Parathyroid adenoma (tissue), 2 donors: ENCODE results near the gene BTK.
"Not testable (repeated sequence)": the region's sequence is repeated elsewhere in the genome, so short reads cannot be mapped to it uniquely, and the experiment has no call there.

ENCODE experiments used
- H2AFZ ChIP-seq: fragments of 300-600 bp; sonication (generic); one replicate; pipeline ENCODE4 v1.7.0; 2017; ENCODE audit warnings: antibody characterized with exemption, mild to moderate bottlenecking
- H3K27ac ChIP-seq: fragments of 300-600 bp; sonication (generic); one replicate; pipeline ENCODE4 v1.7.0; 2017
- H3K27me3 ChIP-seq: fragments of 300-600 bp; sonication (generic); one replicate; pipeline ENCODE4 v1.7.0; 2017; ENCODE audit warnings: low read length; ENCODE audit not compliant: control insufficient read depth, insufficient read depth
- H3K36me3 ChIP-seq: fragments of 300-600 bp; sonication (generic); one replicate; pipeline ENCODE4 v1.7.0; 2017; ENCODE audit warnings: low read length; ENCODE audit not compliant: control insufficient read depth, insufficient read depth
- H3K4me1 ChIP-seq: fragments of 300-600 bp; sonication (generic); one replicate; pipeline ENCODE4 v1.7.0; 2017; ENCODE audit warnings: control low read depth
- H3K4me2 ChIP-seq: fragments of 300-600 bp; sonication (generic); one replicate; pipeline ENCODE4 v1.7.0; 2017; ENCODE audit warnings: low read length
- H3K4me3 ChIP-seq: fragments of 300-600 bp; sonication (generic); one replicate; pipeline ENCODE4 v1.7.0; 2017; ENCODE audit warnings: low read depth, low read length
- H3K79me2 ChIP-seq: fragments of 300-600 bp; sonication (generic); one replicate; pipeline ENCODE4 v1.7.0; 2017; ENCODE audit warnings: control low read depth
- H3K9ac ChIP-seq: fragments of 300-600 bp; sonication (generic); one replicate; pipeline ENCODE4 v1.7.0; 2017; ENCODE audit warnings: mild to moderate bottlenecking
- H3K9me3 ChIP-seq: fragments of 300-600 bp; sonication (generic); one replicate; pipeline ENCODE4 v1.7.0; 2017; ENCODE audit warnings: low read length; ENCODE audit not compliant: control insufficient read depth
- TF ChIP-seq, protein P1 (sequence below): fragments of 300-600 bp; sonication (generic); IDR thresholded peaks from one replicate; pipeline ENCODE4 v1.7.0; 2017; ENCODE audit warnings: antibody characterized with exemption, mild to moderate bottlenecking
- donor health status: primary hyperparathyroidism.

The BTK gene

GRCh38 chrX:101337776-101338271, 48.2 kb downstream of the BTK start:
- H3K4me3 ChIP-seq = no peak overlapping the region
- no peaks in the 10 kb centered on the region for H3K36me3 ChIP-seq
- H3K27ac ChIP-seq = no peak overlapping the region
- no peaks in the 10 kb centered on the region for H3K9me3 ChIP-seq
- TF ChIP-seq, protein P1, sequence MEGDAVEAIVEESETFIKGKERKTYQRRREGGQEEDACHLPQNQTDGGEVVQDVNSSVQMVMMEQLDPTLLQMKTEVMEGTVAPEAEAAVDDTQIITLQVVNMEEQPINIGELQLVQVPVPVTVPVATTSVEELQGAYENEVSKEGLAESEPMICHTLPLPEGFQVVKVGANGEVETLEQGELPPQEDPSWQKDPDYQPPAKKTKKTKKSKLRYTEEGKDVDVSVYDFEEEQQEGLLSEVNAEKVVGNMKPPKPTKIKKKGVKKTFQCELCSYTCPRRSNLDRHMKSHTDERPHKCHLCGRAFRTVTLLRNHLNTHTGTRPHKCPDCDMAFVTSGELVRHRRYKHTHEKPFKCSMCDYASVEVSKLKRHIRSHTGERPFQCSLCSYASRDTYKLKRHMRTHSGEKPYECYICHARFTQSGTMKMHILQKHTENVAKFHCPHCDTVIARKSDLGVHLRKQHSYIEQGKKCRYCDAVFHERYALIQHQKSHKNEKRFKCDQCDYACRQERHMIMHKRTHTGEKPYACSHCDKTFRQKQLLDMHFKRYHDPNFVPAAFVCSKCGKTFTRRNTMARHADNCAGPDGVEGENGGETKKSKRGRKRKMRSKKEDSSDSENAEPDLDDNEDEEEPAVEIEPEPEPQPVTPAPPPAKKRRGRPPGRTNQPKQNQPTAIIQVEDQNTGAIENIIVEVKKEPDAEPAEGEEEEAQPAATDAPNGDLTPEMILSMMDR = no peak
- H2AFZ ChIP-seq = no peak overlapping the region
- no peak overlapping the region for H3K9ac ChIP-seq
- no peaks in the 10 kb centered on the region for H3K27me3 ChIP-seq
- no peaks in the 10 kb centered on the region for H3K79me2 ChIP-seq
- H3K4me2 ChIP-seq = no peak overlapping the region
- H3K4me1 ChIP-seq = no peaks in the 10 kb centered on the region

- not testable (repeated sequence) for H3K27ac ChIP-seq, H3K9me3 ChIP-seq, H3K9ac ChIP-seq, H3K4me3 ChIP-seq, H2AFZ ChIP-seq, H3K4me2 ChIP-seq, H3K27me3 ChIP-seq, H3K36me3 ChIP-seq, H3K79me2 ChIP-seq, H3K4me1 ChIP-seq
Observed at GRCh38 chrX:101334310-101334709, 51.7 kb downstream of the BTK start.

GRCh38 chrX:101326600-101326999, 59.4 kb downstream of the BTK start:
- H2AFZ ChIP-seq, H3K27me3 ChIP-seq, H3K79me2 ChIP-seq, H3K4me1 ChIP-seq, H3K27ac ChIP-seq, H3K4me3 ChIP-seq, H3K9ac ChIP-seq, H3K36me3 ChIP-seq, H3K9me3 ChIP-seq, H3K4me2 ChIP-seq: not testable (repeated sequence)

- Histone ChIP-seq H3K27me3 (no peaks in the 10 kb centered on the region), H3K79me2 (no peaks in the 10 kb centered on the region), H3K4me1 (no peaks in the 10 kb centered on the region), H3K9ac (no peak overlapping the region), H3K9me3 (no peaks in the 10 kb centered on the region), H3K4me2 (no peak overlapping the region), H3K4me3 (no peak overlapping the region), H3K27ac (no peak overlapping the region), H2AFZ (no peak overlapping the region), H3K36me3 (no peaks in the 10 kb centered on the region)
- TF ChIP-seq, protein P1 = no peak
Observed at GRCh38 chrX:101303790-101304189, 82.2 kb downstream of the BTK start.
